ENCODE results near the gene ODAM.
A peak's percentile ranks its signal among the peaks of the same experiment; 100 is the strongest.
"Not testable (repeated sequence)": the region's sequence is repeated elsewhere in the genome, so short reads cannot be mapped to it uniquely, and the experiment has no call there.

The ODAM gene

GRCh38 chr4:70195425-70195824, at the start of gene ODAM:
ODAM (plus strand) TSS chr4:70195725; CDS start chr4:70196544, 819 bp downstream.
- no peak for DNase-seq

- no peak for DNase-seq
Measured at GRCh38 chr4:70151271-70151670, 44.3 kb upstream of the ODAM start.

- no peak for DNase-seq
Measured at GRCh38 chr4:70152088-70152487, 43.4 kb upstream of the ODAM start.

GRCh38 chr4:70153937-70154336, 41.6 kb upstream of the ODAM start, which contains the start of gene PRR27:
PRR27 (plus strand) TSS chr4:70154237; CDS start chr4:70154376, 139 bp downstream.
- DNase-seq = no peak

GRCh38 chr4:70158576-70158975, 36.9 kb upstream of the ODAM start:
- DNase-seq = no peak

GRCh38 chr4:70177090-70177489, 18.4 kb upstream of the ODAM start:
- no peak for DNase-seq

- no peak for DNase-seq
Measured at GRCh38 chr4:70178075-70178660, 17.4 kb upstream of the ODAM start.

GRCh38 chr4:70179811-70180210, 15.7 kb upstream of the ODAM start:
- no peak for DNase-seq

- no peak for DNase-seq
Measured at GRCh38 chr4:70181864-70182263, 13.7 kb upstream of the ODAM start.

- DNase-seq = no peak
Measured at GRCh38 chr4:70182517-70183167, 12.9 kb upstream of the ODAM start.

GRCh38 chr4:70183168-70183939, 12.2 kb upstream of the ODAM start:
- DNase-seq = peak; percentile 0 to 7

- DNase-seq = no peak
Measured at GRCh38 chr4:70183940-70184246, 11.6 kb upstream of the ODAM start.

- DNase-seq = no peak
Measured at GRCh38 chr4:70187216-70187615, 8.3 kb upstream of the ODAM start.

- no peak for DNase-seq
Measured at GRCh38 chr4:70190579-70190978, 4.9 kb upstream of the ODAM start.

- no peak for DNase-seq
Measured at GRCh38 chr4:70191647-70192046, 3.9 kb upstream of the ODAM start.

GRCh38 chr4:70192895-70193294, 2.6 kb upstream of the ODAM start:
- no peak for DNase-seq

- no peak for DNase-seq
Measured at GRCh38 chr4:70196857-70197256, 1.3 kb downstream of the ODAM start.

- no peak for DNase-seq
Measured at GRCh38 chr4:70197842-70198241, 2.3 kb downstream of the ODAM start.

- DNase-seq = no peak
Measured at GRCh38 chr4:70203601-70204000, 8.1 kb downstream of the ODAM start.

- not testable (repeated sequence) for DNase-seq
Measured at GRCh38 chr4:70212752-70213151, 17.2 kb downstream of the ODAM start.

- not testable (repeated sequence) for DNase-seq
Measured at GRCh38 chr4:70216109-70216508, 20.6 kb downstream of the ODAM start.

- not testable (repeated sequence) for DNase-seq
Measured at GRCh38 chr4:70216550-70216949, 21.0 kb downstream of the ODAM start.

GRCh38 chr4:70221389-70221788, 25.9 kb downstream of the ODAM start:
- DNase-seq = not testable (repeated sequence)

- DNase-seq = not testable (repeated sequence)
Measured at GRCh38 chr4:70221818-70222217, 26.3 kb downstream of the ODAM start.
